Stimulated activated CD8-positive, alpha-beta memory T cell treated with anti-CD3 and anti-CD28 coated beads, Interleukin-15, amount 100 ng/mL, for 24 hours (primary cell): Measurements from ENCODE around the gene MRPL36.
A peak's percentile ranks its signal among the peaks of the same experiment; 100 is the strongest.
"Not testable (repeated sequence)": the region's sequence is repeated elsewhere in the genome, so short reads cannot be mapped to it uniquely, and the experiment has no call there.

Experiments used
- DNase-seq: peaks from one replicate; pipeline ENCODE4 v3.0.0-alpha.2; 2020; ENCODE audit warnings: low read depth

The MRPL36 gene

DNA sequence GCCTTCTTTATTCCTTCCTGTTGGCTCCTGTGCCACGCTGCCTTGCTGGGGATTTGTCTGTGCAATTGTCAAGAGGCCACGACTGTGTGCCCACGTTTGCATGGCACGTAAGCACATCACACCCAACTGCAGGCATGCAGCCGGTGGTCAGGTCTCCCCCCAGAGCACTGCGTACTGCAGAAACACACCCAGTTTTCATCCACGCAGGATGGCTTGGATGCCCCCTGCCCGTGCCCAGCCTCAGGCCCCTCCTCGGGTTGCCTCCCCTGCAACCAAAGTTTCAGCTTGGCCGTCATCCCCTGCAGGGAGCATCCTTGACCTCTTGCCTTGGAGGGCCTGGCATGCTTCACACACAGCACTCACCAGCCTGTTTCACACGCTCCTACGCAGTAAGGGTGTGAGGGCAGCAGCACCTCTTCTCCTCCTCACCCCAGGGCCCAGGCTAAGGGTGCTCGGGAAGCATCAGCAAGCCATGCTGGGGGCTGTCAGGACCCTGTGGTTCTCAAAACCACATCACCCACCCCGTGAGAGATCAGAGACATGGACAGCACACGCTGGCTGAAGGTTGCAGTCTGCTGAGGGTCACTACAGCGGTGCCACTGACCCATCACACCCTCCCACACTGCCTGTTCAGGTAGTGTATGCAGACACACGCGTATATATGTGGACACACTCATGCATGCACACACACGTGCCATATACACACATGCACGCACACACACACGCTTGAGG, 3.1 kb downstream of the MRPL36 start:
- no peak for DNase-seq

DNA sequence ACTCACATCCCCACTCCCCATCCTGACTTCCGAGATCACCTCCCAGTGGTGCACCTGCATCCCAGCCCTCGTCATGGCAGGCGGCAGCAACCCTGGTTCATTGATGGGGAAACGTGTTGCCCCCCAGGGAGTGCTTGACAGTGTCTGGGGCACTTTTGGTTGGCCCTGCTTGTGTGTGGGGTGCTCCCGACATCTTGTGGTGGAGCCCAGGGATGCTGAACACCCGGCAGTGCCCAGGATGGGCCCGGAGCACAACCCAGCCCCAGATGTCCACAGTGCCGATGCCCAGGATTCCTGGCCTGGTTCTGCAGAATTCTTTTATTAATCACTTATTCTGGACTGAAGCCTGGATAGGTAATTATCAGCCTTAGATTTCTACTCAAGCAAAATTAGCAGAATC, 3.7 kb downstream of the MRPL36 start:
- no peak for DNase-seq

DNA sequence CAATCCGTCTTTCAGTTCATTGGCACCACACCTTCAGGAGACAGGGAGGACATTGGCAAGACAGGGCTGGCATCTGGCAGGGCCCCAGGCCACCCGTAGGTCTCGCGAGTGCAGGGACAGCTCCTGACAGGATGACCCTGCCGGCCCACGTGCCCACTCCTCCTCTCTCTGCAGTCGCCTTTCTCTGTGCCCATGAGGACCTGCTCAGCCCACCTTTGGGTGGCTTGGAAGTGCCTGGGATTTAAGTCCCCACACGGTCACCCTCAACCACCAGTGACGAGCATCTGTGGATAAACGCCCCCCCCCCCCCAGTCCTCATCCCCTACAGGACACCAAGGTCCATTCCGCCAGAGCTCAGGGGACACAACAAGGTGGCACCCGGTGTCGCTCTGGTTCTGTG, 4.1 kb downstream of the MRPL36 start:
- no peak for DNase-seq

DNA sequence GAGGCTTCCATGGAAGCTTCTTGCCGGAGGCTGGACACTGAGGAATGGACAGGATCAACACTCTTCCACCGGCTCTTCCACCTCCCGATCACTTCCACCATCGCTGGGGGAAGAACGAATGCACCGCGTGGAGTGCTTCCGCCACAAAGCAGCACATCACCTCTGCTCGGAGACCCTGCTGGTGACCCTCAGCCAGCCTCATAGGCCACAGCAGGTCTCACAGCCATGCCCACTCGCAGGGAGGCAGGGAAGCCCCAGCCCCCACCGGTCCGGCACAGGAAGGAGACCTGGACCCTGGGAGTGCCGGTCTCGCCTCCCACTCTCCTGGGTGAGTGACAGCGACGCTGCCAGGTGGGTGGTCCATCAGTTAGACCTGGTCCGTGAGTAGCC, 4.7 kb downstream of the MRPL36 start:
- DNase-seq = no peak

DNA sequence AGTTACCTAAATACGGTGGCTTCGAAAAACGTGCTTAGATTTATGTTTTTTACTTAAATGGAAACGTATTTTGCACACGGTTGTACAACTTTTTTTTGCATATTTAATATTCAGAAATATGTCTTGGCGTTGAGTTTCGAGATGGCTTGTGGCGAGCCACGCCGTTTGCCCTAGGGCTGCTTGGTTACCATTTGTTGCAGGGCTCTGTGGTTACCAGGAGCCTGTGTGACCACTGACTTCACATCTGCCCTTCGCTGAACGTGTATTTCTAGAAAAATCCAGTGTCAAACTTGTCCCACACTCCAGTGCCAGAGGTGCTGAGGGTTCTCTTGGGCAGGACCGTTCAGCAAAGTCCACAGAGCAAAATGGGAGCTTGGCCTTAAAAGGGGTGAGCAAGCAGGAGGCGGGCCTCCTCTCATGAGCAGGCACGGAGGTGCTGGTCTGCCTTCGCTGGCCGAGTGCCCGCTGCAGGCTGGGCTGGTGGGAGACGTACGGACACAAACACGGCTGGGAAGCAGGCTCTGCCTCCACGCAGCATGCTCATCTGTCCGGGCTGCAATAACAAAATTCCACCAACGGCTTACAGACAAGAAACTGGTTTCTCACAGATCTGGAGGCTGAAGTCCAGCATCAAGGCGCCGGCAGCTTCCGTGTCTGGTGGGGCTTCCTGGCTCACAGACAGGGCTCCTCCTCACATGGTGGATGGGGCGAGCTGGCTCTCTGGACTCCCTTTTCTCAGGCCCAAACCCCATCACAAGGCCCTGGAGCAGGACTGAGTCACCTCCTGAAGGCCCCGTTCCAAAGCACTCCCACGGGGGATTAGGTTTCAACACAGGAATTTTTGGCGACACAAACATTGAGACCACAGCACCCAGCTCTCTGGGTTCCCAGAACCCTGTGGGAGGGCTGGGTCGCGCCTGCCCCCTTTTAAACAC, 5.4 kb downstream of the MRPL36 start:
- no peak for DNase-seq

DNA sequence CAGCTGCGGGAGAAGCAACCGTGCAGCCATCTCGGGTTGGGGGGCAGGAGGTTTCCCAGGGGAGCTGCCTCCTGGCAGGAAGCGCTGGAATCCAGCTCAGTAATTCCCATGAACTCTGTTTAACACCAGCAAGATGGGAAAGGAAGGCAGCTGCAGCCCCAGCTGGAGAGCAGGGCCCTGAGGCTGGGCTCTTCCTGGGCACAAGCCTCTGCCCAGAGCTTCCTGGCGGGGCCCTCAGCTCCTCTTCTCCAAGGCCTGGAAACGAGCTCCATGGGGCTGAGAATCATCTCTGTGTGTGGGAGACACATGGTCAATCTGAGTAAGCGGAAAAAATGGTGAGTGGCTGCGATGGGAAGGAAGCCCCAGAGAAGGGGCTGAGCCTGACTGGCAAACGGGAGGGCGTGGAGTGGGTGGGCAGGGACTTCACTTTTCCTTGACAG, 6.3 kb downstream of the MRPL36 start:
- DNase-seq = no peak

DNA sequence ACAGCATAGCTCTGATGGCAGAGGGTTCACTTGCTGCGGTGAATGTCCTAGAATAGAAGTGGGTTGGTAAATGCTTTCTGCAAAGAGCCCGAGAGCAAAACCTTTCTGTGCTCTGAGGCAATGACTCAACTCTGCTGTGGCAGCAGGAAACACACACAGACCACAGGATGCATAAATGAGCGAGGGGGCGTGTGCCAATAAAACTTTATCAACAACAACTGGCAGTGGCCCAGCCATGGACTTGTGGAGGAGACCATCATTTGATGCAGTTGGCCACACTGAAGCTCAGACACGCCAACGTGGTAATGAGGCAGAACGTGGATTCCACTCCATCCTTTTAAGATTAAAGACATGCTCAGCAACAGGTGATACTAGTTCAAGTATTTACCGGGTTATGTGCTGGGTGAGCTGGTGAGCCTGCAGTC, 6.8 kb downstream of the MRPL36 start:
- DNase-seq = peak; percentile 25

DNA sequence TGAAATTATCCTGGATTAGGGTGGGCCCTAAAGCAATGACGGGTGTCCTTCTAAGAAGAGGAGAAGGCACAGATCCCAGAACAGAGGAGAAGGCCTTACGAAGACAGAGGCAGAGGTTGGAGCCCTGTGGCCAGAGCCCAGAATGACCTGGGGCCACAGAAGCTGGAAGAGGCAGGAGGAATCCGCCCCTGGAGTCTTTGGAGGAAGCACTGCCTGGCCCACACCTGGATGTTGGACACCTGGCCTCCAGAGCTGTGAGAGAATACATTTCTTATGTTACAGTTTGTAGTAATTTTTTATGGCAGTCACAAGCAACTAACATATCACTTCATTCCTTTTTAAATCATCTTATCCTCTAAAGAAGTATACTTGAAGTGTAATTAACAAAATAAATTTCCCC, 8.5 kb downstream of the MRPL36 start:
- DNase-seq = no peak

DNA sequence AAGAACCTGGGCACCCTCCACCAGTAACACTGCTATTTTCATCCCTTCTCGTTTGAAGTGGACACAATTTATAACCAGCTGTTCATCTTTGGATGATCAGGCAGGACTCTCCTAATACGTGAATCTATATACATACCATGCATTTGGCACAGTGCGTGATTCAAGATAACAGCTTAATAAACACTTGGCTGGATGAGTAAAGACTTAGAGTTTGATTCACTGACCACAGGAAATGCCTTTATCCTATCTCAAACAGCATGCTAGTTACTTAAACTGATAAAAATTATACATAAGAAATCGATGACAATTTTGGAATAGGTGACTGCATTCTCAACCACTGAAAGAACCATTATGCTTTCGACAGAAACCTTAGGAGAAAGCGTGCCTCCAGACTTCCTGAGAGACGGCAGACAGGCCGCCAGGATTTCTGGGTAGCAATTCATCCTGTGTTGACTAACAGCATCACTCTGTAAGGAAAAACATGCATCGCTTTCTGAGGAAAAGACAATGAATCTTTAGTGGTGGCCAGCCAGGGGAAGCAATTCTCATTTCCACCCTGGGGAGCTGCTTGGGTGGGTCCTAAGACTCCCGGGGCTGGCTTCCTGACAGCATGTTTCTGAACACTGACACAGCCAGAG, 9.7 kb downstream of the MRPL36 start:
- no peak for DNase-seq

DNA sequence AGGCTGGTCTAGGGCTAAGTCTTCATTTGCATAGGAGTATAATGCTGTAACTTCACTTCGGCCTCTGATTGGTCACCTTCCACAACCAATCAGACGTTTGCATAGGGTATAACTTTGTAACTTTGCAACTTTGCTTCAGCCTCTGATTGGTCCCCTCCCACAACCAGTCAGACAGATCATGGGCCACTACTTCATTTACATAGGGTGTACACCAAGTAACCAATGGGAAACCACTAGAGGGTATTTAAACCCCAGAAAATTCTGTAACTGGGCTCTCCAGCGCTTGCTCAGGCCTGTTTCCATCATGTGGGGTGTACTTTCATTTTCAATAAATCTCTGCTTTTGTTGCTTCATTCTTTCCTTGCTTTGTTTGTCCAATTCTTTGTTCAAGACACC, 10.2 kb downstream of the MRPL36 start:
- DNase-seq = not testable (repeated sequence)

DNA sequence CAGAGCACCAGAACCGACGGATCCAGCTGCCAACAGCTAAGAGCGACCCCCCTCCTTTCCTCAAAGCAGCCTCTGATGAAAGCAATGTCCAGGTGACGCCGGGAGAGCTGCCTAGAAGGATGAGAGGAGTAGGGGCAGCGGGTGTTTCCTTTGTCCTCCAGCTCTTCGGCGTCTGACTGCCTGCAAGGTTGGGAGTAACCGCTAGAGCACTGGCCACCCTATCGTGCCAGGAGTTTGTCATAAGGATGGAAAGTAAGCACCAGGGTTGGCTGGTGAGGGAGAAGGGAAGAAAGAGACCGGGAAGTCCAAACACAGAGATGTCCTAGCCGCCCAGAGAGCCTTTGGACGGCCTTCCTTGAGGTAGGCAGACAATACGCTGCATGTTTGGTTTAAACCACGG, 10.8 kb downstream of the MRPL36 start:
- no peak for DNase-seq

DNA sequence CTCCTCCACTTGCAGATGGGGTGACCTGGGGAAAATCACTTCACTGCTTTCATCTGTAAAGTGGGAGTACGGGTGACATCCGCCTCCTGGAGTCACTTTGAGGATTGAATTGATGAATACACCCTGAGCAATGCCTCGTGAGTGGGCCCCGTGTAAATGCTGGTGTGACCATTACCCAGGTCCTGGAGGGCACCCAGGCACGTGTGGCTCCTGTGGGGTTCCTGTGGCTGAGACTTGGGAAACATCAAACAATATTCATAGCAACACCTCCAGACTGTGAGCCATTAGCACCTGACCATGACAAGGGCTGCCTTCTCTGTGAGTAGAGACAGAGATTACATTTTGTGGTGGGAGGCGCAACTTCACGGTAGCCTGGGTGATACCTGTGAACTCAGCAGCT, 11.4 kb downstream of the MRPL36 start:
- DNase-seq = no peak

DNA sequence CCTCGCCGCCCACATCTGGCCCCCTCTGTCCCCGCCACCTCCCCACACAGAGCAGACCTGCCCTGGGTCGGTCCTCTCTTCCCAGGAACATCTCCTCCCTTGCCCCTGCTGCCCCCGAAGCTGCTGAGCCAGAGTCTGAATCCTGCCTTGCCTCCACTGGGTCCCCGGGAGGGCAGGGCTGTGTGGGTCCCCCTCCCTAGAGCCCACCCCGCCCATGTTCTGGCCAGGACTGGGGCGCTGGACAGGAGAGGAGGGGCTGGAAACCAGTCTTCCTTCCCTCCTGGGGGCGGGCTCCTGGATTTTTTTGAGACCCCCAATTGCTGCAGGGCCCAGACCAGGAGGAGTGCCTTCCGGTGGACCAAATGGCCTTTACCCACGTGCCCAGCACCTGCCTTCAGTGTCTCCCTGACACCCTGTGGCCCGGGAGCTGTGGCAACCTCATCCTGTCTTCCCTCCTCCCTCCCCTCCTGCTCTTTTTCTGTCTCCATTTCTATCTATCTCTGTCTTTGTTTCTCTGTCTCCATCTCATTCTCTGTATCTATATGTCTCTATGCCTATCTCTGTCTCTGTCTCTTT, 12.1 kb downstream of the MRPL36 start:
- no peak for DNase-seq

DNA sequence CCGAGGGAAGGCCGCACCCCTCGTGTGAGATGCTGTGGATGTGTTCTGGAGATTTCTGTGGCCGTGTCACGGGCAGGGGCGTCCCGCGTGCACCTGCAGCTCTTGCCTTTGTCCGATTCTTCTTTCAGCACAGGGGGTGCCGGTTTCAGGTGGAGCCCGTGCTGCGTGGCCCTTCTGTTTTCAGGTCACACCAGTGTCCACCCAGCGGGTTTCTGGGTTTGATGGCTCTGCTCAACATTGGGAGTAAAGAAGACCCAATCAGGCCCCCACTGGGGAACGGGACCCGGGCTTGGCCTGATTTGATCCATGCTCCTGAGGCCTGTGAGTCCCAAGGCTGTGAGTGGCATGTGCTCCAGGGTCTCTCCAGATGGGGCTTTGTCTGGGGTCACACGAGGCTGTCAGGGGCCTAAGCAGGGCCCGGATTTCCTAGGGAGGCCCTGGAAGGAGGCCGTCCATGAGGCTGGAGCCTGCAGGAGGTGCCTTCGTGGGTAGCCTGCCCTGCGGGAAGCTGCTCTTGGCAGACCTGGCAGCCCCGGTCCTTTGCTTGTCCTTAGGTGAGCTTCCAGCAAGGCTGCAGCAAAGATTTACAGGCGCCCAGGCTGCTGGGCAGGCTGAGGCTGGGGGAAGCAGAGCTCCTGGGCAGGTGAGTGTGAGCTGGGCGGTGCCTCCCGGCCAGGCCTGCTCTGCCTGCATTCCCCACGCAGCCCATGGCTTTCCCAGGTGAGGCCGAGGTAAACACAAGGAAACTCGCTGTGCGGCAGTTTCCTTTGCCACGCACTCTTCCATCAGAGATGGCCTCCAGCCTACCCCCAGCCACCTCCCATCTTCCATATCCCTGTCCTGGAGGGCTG, 12.8 kb downstream of the MRPL36 start:
- DNase-seq = no peak

DNA sequence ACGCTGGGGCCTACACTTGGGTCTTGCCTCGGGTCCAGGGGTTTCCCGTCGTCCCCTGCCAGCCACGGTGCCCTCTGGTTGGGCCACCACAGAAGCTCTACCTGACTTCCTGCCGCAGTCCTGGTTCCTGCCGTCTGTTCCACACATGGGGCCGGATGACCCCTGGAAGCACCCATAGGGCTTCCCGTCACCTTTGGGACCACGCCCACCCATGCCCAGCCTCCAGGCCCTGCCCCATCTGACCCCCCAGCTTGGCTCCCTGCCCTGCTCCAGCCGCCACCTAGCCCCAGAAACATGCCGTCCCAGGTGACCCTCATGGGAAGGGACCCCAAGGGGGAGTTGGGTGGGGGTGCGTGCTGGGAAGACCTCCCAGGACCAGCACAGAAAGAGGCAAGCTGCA, 13.7 kb downstream of the MRPL36 start:
- no peak for DNase-seq

DNA sequence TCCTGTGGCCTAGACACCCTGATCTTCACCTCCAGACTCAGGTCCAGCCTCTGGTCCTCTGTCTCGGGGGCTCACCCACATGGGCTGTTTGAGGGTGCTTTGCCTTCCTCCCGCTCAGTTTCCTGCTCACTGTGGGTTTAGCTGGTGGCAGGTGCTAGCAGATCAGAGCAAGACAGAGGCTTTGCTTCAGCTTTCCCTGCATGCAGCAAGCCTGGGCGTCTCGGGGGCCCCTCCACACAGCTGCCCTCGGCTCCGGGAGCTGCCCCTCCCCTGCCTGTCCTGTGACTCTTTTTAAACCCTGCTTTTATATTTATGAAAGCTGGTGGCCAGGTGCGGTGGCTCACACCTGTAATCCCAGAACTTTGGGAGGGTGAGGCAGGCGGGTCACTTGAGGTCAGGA, 14.6 kb downstream of the MRPL36 start:
- DNase-seq = no peak

DNA sequence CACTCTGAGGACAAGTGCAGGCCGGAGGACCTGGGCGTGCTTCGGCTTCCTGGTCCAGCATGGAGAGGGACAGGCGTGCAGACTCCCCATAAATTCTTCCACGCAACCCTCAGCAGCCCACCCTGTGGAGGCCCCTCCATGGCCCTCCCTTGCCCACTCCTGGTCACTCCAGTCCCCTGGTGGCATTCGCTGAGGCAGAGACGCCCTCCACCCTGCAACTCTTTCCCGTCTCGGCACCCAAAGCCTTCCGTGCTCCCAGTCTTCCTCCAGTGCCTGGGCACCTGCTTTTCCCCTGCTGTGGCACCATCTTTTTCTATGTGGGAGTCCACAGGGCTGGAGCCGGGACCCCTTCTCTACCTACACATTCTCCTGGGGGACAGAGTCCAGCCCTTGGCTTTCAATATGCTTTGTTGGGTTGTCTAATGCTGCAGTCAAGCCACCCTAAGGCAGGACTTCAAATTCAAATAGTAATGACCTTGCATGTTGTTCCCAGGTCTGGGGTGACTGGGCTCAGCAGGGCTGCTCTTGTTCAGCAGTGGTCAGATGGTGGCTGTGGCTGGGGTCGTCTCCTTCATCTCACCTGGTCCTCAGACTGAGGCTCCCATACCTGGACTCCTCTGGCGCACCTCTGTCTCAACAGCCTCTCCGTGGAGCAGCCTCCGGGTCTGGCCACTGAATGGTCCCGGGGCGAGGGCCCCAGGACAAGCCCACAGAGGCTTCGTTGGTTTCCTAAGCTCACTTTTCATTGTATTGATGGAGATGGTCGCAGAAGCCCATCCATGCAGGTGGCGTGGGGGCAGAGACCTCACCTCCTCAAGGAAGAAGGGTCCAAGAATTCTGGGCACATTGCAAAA, 15.2 kb downstream of the MRPL36 start:
- no peak for DNase-seq

DNA sequence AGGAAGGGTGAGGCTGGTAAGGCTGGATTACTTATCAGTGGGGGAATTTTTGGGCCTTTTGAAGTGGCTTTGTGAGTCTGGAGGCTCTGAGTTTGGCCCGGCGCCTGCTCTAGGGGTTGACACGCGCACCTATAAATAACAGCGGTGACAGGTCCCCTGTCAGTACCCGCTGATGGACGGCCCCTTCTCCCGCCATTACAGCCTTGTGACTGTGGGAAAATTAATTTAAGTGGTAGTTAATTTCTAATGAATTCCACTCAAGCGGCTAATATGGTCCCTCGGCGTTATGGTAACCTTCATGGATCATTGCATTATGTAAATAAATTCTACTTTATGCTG, 16.5 kb downstream of the MRPL36 start:
- no peak for DNase-seq

DNA sequence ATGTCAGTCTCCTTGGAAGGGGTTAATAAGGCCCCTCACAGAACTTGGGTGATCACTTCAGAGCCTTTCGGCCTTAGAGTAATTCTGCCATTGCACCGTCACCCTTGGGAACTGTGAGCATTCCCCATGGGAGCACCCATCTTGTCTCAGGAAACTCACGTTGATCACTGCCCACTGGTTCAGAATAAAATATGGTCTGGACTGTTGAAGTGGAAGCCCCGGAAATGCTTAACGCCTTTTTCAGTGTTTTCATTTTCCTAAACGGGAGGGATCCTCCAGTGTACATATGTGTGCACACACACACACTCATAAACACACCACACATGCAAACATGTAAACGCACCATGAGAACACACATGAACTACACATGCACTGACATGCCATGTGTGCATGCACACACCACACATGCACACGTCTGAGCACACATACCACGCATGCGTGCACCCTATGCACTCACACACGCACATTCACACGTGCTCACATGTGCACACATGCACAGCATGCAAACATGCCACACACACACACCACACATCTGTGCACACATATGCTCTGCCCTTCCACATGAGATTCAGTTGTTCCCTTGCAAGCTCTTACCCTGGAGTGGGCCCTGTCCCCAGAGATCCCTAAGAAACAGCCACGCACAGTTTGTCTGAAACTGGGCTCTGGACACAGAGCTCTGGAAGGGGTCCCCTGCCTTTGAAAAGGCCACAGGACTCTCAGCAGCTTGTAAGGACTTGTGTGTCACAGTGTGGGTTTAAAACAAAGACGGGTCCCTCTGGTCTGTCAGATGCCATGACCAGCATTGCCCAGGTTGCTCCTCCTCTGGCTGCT, 17.0 kb downstream of the MRPL36 start:
- DNase-seq = no peak
